ENCODE data around the gene SLCO2A1. TPM values are rescaled to one million over a fixed set of nuclear protein-coding genes. Genes with fewer than 3 reads are reported as not detected.
A peak's percentile ranks its signal among the peaks of the same experiment; 100 is the strongest.

The SLCO2A1 gene
- total RNA-seq, 2 donors from 2014 or later = 7.0 to 17.5 TPM

DNA sequence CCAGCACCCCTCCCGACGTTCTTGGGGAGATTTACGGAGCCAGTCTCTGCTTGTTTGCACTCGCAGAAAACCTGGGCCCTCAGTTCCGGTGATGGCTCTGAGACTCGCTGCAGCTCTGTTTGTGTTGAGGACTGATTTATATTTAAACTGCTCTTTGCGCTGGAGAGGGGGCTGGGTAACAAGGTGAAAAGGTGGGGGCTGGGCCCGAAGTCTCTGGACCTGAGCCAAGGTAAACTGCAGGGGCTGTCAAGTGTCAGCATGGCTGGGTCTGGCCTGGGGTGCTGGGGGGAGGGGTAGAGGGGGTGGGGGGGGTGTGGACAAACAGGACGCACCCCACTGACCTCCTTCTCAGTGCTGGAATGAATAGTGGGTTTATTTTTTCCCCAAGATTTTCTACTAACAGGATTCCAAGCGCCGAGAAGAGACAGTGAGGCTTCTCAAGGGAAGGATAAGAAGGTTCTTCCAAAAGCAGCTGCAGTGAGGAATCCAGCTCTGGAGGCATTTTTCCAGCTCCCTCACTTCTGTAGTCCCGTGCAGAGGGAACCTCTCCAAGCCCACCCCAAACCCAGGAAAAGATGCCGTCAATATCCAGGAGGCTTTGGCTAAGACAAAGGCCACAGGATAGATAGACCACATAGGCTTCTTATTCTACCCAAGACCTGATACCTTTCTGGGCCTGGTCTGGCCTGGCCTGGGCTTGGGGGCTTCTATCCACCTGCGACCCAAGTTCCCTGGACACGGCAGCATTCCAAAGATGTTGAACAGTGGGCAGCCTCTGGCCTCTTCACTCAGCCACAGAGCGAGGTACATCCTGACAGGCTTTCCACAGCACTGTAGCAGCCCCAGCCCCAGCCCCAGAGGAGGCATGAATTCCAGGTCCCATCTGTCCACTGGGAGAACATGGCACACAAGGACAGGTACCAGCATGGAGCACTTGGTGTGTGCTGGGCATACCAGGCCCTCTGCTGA lies 938 bp upstream of the SLCO2A1 start:
- intact Hi-C loops (cut with DNase I) = no loop called here
- no peaks in the 10 kb centered on the region for H3K9me3 ChIP-seq
- TF ChIP-seq CTCF (IDR thresholded peaks at IDR 0.05) = no peak
- TF ChIP-seq POLR2A (IDR thresholded peaks at IDR 0.05) = no peak
- WGBS, 2 donors = 37 to 39% methylated on average over 9 to 16 of the region's 16 CpGs
- peaks cover 0 to 11% of the 10 kb centered on the region in 2 donors for H3K27me3 ChIP-seq
- DNase-seq = peak in 1 of 4 donors; percentile 16
- ATAC-seq = no peak
- H3K27ac ChIP-seq = no peak overlapping the region
- peaks cover 19% of the 10 kb centered on the region for H3K4me1 ChIP-seq
- H3K36me3 ChIP-seq (replicated peaks in 1 of 2; ENCODE audit: insufficient read depth in 1 of 2, low read depth in 2 of 2) = no peaks in the 10 kb centered on the region
- no peak overlapping the region for H3K4me3 ChIP-seq

GRCh38 chr3:134029256-134029733 lies 430 bp downstream of the SLCO2A1 start:
- WGBS, 2 donors = 0% methylated on average over 43 of the region's 43 CpGs; no CpG with 5 or more reads in 1 of the 2 donors
- no peaks in the 10 kb centered on the region for H3K36me3 ChIP-seq (replicated peaks in 1 of 2; ENCODE audit: insufficient read depth in 1 of 2, low read depth in 2 of 2)
- H3K9me3 ChIP-seq = no peaks in the 10 kb centered on the region
- peaks cover 19% of the 10 kb centered on the region for H3K4me1 ChIP-seq
- H3K4me3 ChIP-seq = peak overlapping the region in 1 of 2 donors; percentile 43
- TF ChIP-seq CTCF (IDR thresholded peaks at IDR 0.05) (no peak), POLR2A (IDR thresholded peaks at IDR 0.05) (peak in 1 of 3 donors; percentile 4)
- H3K27ac ChIP-seq = peak overlapping the region in 1 of 4 donors; percentile 29
- H3K27me3 ChIP-seq = peaks cover 0 to 11% of the 10 kb centered on the region in 2 donors
- DNase-seq (no peak), ATAC-seq (peak; percentile 54)
- intact Hi-C loops (cut with DNase I) = no loop called here

- peak overlapping the region in 1 of 4 donors; percentile 1 for H3K27ac ChIP-seq
- intact Hi-C loops (cut with DNase I) = no loop called here
- H3K36me3 ChIP-seq (replicated peaks in 1 of 2; ENCODE audit: insufficient read depth in 1 of 2, low read depth in 2 of 2) = no peaks in the 10 kb centered on the region
- peaks cover 19% of the 10 kb centered on the region for H3K4me1 ChIP-seq
- TF ChIP-seq CTCF (IDR thresholded peaks at IDR 0.05) (no peak), POLR2A (IDR thresholded peaks at IDR 0.05) (no peak)
- ATAC-seq = no peak
- H3K27me3 ChIP-seq = peaks cover 0 to 11% of the 10 kb centered on the region in 2 donors
- no peak for DNase-seq
- no peaks in the 10 kb centered on the region for H3K9me3 ChIP-seq
- H3K4me3 ChIP-seq = peak overlapping the region in 1 of 2 donors; percentile 43
- WGBS, 2 donors = 34 to 74% methylated on average over 8 to 23 of the region's 23 CpGs
These were observed 1.1 kb downstream of the SLCO2A1 start for GRCh38 chr3:134028486-134029255.

DNA sequence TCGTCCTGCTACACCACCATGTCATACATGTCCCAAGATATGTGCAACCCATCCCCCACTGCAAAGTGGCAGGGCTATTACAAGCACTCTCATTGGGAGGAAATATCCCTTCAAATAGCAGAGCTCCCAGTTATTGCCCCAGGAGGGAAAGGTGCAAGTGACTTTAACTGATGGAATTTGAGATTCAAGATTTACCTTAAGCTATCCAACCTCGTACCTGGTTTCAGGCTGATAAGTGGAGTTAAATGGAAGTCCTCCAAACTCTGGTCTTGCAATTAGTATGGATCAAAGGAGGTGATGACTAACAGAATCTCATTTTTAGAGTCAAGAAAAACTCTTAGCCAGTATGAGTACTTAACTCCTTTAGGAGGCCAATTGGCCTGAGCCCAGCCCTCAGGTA lies 2.1 kb downstream of the SLCO2A1 start:
- Histone ChIP-seq H3K4me1 (peaks cover 19% of the 10 kb centered on the region), H3K9me3 (no peaks in the 10 kb centered on the region), H3K27me3 (peaks cover 0 to 11% of the 10 kb centered on the region in 2 donors), H3K4me3 (no peak overlapping the region), H3K27ac (no peak overlapping the region), H3K36me3 (replicated peaks in 1 of 2; ENCODE audit: insufficient read depth in 1 of 2, low read depth in 2 of 2) (no peaks in the 10 kb centered on the region)
- 56% methylated on average over 2 of the region's 2 CpGs for WGBS, 2 donors
- TF ChIP-seq CTCF (IDR thresholded peaks at IDR 0.05) = no peak
- TF ChIP-seq POLR2A (IDR thresholded peaks at IDR 0.05) = no peak
- DNase-seq = no peak
- intact Hi-C loops (cut with DNase I) = no loop called here
- ATAC-seq = no peak

All from body of pancreas (tissue), 4 donors.